Stomach (tissue), 4 donors: ENCODE results near the gene ZNF326.

Experiments used
- EP300 ChIP-seq: sonication (generic); formaldehyde crosslinking; IDR thresholded peaks from one replicate; pipeline ENCODE4 v1.6.1; 2017; ENCODE audit warnings: antibody characterized with exemption
- POLR2A ChIP-seq, 4 donors: fragments of 450-650 bp; IDR thresholded peaks; one replicate each; pipeline ENCODE4 v1.6.1; 2016; ENCODE audit warnings: antibody characterized with exemption in 4 of 4, control low read depth in 2 of 4, mild to moderate bottlenecking in 1 of 4, moderate library complexity in 1 of 4
- POLR2AphosphoS5 ChIP-seq, 3 donors: sonication (generic); formaldehyde crosslinking; IDR thresholded peaks; one replicate each; pipeline ENCODE4 v1.6.1; 2016; ENCODE audit warnings: antibody characterized with exemption in 3 of 3
- TF ChIP-seq, protein P1 (sequence below), 7 experiments: fragments of 450-650 bp in 4 of 7; fragments of 200-600 bp in 3 of 7; sonication (generic) in 3 of 7; IDR thresholded peaks; one replicate each; pipeline ENCODE4 v1.5.1; 2016 to 2019; ENCODE audit warnings: antibody characterized with exemption in 7 of 7, control low read depth in 2 of 7, mild to moderate bottlenecking in 1 of 7

- TF ChIP-seq, protein P1, sequence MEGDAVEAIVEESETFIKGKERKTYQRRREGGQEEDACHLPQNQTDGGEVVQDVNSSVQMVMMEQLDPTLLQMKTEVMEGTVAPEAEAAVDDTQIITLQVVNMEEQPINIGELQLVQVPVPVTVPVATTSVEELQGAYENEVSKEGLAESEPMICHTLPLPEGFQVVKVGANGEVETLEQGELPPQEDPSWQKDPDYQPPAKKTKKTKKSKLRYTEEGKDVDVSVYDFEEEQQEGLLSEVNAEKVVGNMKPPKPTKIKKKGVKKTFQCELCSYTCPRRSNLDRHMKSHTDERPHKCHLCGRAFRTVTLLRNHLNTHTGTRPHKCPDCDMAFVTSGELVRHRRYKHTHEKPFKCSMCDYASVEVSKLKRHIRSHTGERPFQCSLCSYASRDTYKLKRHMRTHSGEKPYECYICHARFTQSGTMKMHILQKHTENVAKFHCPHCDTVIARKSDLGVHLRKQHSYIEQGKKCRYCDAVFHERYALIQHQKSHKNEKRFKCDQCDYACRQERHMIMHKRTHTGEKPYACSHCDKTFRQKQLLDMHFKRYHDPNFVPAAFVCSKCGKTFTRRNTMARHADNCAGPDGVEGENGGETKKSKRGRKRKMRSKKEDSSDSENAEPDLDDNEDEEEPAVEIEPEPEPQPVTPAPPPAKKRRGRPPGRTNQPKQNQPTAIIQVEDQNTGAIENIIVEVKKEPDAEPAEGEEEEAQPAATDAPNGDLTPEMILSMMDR (IDR thresholded peaks at IDR 0.05): no peak
- TF ChIP-seq POLR2A (IDR thresholded peaks at IDR 0.05): no peak
- TF ChIP-seq POLR2AphosphoS5 (IDR thresholded peaks at IDR 0.05): no peak
- TF ChIP-seq EP300: no peak
Observed at GRCh38 chr1:89986020-89986419, 8.9 kb upstream of the ZNF326 start.
